HG02759 (cell line): Measurements from ENCODE around the gene RMDN2.
"Not testable (repeated sequence)": the region's sequence is repeated elsewhere in the genome, so short reads cannot be mapped to it uniquely, and the experiment has no call there.

Experiments
- ATAC-seq: cut with Tn5 transposase; IDR thresholded peaks from one replicate; pipeline ENCODE4 v1.9.1; 2021; ENCODE audit warnings: mild to moderate bottlenecking, moderate library complexity; ENCODE audit not compliant: unreplicated experiment

RMDN2 gene

DNA sequence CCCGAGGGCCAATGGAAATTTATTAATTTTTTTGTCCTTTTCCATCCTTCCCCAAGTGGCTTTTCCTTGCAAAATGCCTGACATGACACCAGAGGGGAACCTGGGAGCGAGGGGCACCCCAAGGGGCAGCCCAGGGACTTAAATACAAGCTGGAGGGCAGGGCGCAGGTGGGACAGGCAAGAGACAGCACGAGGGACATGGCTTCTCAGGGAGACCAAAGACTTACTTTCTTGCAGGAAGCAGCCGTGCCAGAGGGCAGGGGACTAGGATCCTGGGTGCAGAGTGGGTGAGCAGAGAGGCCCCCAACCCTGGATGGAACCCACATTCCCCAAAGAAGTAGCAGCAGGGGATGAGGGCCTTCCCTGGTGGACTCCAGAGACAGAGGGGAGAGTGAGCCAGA is 5.3 kb downstream of the RMDN2 start:
- not testable (repeated sequence) for ATAC-seq

DNA sequence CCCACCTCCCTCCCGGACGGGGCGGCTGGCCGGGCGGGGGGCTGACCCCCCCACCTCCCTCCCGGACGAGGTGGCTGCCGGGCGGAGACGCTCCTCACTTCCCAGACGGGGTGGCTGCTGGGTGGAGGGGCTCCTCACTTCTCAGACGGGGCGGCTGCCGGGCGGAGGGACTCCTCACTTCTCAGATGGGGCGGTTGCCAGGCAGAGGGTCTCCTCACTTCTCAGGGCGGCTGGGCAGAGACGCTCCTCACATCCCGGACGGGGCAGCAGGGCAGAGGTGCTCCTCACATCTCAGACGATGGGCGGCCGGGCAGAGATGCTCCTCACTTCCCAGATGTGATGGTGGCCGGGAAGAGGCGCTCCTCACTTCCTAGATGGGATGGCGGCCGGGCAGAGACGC is 7.8 kb downstream of the RMDN2 start:
- ATAC-seq = not testable (repeated sequence)

DNA sequence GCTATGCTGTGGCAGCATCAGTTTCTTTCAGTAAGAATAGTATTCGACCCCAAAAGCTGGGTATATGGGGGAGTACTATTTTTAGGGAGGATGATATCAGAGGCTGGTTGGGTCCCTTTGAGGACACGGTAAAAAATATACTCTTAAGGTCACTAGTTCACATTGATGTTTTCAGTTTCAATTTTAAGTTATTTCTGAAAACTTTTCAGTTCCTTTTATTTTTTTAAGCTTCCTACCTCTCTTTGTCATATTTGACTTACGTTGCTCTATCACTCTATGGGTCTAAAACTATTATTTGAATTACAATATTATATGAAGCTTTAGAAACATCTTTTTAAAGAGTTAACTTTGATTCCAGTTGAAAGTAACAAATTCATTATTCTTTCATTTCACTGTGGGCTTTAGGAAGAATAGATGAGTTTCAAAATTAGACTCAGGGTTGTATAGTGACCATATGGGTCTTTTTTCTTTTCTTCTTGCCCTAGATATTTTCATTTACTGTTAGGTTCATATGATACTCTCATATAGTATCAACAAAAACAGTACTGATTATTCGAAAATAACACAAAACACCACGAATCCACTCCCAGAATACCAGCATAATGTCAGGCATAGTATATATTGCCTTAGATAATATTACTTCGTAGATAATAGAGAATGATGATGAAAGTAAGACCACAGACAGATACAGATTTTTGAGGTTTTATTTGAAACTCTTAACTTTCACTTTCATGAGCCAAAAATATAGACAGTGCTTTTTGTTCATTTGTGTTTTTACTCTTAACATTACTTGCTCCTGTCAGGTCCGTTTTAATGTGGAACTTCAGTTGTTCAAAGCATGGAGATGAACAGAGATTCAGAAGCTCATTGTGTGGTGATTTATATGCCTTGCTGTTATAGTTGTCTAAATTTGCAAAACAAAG is 9.8 kb downstream of the RMDN2 start:
- peak; percentile 90 for ATAC-seq

DNA sequence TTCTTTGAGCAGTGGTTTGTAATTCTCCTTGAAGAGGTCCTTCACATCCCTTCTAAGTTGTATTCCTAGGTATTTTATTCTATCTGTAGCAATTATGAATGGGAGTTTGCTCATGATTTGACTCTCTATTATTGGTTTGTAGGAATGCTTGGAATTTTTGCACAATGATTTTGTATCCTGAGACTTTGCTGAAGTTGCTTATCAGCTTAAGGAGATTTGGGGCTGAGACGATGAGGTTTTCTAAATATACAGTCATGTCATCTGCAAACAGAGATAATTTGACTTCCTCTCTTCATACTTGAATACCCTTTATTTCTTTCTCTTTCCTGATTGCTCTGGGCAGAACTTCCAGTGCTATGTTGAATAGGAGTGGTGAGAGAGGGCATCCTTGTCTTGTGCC is 12.5 kb downstream of the RMDN2 start:
- ATAC-seq = not testable (repeated sequence)

DNA sequence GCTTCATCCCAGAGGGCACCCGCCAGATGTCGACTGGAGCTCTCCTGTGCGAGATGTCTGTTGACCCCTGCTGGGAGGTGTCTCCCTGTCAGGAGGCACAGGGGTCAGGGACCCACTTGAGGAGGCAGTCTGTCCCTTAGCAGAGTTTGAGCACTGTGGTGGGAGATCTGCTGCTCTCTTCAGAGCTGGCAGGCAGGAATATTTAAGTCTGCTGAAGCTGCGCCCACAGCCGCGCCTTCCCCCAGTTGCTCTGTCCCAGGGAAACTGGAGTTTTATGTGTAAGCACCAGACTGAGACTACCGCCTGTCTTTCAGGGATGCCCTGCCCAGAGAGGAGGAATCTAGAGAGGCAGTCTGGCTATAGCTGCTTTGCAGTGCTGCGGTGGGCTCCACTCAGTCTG is 16.2 kb downstream of the RMDN2 start:
- ATAC-seq = not testable (repeated sequence)

DNA sequence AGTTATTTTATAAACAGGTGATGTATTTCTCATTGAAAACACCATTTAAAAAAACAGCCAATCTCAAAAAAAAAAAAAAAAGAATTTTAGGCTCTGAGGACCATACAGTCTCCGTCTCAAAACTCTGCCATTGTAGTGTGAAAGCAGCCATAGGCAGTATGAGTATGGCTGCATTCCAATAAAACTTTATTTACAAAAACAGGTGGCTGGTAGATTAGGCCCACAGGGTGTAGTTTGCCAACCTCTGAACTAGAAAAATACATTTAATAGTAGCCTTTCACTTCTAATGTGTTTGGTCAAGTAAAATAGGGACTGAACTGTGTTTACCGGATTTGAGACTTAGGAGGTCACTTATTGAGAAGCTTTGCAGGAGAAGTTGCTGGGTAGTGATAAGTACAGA is 19.2 kb downstream of the RMDN2 start:
- no peak for ATAC-seq

DNA sequence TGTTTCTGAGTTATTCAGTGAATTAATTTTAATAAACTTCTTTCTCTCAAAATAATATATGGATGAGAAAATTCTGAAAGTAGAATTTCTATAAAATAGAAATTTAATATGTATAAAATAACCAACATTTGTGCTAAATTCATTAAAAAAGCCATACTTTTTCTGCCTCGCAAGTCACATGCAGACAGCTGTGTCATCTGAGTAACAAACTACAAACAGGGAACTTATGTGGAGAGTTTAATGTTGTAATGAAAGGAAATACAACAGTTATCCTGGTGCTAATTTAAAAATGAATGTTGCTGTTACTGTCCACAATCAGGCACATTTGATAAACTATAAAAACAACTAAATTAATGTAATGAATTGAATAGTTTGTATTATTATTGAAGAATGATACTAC is 22.2 kb downstream of the RMDN2 start:
- ATAC-seq = no peak

DNA sequence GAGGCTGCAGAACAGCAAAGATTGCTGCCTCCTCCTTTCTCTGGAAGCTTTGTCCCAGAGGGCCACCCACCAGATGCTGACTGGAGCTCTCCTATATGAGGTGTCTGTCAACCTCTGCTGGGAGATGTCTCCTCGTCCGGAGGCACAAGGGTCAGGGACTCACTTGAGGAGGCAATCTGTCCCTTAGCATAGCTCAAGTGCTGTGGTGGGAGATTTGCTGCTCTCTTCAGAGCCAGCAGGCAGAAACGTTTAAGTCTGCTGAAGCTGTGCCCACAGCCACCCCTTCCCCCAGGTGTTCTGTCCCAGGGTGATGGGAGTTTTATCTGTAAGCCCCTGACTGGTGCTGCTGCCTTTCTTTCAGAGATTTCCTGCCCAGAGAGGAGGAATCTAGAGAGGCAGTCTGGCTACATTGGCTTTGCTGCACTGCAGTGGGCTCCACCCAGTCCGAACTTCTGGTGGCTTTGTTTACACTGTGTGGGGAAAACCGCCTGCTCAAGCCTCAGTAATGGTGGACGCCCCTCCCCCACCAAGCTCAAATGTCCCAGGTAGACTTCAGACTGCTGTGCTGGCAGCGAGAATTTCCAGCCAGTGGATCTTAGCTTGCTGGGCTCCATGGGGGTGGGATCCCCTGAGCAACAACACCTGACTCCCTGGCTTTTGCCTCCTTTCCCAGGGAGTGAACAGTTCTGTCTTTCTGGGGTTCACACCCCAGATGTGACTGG is 37.1 kb downstream of the RMDN2 start:
- ATAC-seq = not testable (repeated sequence)

- not testable (repeated sequence) for ATAC-seq
Observed at GRCh38 chr2:37962740-37963121, 37.6 kb downstream of the RMDN2 start.

DNA sequence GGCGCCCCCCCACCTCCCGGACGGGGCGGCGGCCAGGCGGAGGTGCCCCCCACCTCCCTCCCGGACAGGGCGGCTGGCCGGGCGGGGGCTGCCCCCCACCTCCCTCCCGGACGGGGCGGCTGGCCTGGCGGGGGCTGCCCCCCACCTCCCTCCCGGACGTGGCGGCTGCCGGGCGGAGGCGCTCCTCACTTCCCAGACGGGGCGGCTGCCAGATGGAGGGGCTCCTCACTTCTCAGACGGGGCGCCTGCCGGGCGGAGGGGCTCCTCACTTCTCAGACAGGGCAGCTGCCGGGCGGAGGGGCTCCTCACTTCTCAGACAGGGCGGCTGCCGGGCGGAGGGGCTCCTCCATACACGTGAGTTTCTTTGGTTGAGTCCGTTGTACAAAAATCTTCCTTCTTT is 38.8 kb downstream of the RMDN2 start:
- not testable (repeated sequence) for ATAC-seq

DNA sequence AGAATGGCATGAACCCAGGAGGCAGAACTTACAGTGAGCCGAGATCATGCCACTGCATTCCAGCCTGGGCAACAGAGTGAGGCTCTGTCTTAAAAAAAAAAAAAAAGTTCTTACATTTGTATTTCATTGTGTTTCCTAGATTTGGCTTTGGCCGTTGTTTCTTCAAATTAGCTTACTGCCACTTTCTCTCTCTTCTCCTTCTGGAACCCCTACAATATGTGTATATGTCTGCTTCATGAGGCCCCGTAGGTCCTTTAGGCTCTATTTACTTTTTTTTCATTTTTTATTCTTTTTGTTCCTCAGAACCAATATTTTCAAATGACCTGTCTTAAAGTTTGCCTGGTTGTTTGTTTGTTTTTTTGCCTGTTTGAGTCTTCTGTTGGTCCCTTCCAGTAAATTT is 41.2 kb downstream of the RMDN2 start:
- ATAC-seq = no peak

DNA sequence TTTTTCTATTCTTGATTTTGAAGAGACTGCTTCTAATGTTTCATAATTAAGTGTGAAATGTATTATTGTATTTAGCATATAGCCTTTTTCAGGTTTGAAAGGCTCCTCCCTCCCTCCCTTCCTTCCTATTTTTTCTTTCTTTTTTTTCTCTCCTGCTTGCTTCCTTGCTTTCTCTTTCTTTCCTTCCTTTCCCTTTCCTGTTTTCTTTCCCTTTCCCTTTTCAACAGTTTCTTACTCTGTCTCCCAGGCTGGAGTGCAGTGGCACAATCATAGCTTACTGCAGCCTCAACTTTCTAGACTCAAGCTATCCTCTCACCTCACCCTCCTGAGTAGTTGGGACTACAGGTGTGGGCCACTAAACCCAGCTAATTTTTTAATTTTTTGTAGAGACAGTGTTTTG is 44.6 kb downstream of the RMDN2 start:
- no peak for ATAC-seq

GRCh38 chr2:37971971-37972370 is 46.9 kb downstream of the RMDN2 start:
- no peak for ATAC-seq

DNA sequence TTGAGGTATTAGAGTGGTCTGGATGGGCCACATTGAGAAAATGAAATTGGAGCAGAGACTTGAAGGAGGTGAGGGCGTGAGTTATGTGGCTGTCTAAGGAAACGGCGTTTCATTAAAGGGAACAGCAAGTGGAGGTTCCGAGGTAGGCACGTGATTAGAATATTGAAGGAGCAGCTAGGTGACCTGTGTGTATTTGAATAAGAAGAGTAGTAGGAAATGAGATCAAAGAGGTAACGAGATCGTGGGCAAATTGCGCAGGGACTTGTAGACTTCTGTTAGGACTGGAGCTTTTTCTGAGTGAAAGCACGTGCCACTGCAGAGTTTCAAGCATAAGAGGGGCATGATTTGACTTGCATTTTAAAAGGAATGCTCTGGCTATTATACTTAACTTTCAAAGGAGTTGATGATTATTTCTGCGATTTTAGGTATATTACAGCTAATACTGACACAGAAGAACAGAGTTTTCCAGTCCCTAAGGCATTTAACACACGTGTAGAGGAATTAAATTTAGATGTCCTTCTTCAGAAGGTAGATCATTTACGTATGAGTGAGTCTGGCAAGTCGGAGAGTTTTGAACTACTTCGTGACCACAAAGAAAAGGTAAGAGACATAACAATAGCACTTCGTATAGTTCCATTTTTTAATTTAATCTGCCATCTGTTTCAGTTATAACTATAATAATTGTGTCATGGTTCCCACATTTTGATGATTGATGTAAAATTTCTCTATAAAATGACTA is 48.7 kb downstream of the RMDN2 start:
- ATAC-seq = no peak

DNA sequence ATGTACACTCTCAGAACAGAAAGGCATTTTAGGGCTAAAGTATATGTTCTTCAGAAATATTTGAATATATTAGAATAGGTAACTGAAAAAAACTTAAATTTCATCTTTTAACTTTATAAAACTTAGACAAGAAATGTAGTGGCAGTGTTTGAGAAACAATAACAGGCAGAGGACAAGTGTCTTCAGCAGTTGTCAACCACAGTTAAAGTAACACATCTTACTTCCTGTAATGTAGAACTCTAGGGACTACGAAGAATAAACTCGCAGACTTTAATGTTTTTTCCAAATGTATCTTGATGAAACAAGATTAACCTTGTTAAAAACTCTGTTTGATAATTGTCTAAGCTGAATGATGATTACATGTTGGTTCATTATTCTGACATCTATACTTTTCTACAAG is 50.7 kb downstream of the RMDN2 start:
- no peak for ATAC-seq

DNA sequence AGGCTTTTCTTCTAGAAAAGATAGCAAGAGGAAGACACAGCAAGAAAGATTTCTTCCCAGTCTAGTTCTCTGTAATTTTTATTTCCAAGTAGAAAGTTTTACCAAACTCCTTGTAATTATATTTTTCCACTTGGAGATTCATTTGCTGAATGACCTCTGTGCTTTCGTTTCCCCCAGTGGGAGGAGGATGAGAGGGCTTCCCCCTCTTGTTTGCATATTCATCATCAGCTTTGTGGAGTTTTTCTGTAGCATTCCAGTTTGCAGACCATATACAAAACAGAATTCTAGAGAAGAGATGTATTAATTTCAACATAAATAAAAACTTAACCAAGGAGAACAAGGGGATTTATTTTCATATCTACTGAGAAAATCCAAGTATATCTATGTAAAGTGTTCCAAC is 51.3 kb downstream of the RMDN2 start:
- no peak for ATAC-seq

DNA sequence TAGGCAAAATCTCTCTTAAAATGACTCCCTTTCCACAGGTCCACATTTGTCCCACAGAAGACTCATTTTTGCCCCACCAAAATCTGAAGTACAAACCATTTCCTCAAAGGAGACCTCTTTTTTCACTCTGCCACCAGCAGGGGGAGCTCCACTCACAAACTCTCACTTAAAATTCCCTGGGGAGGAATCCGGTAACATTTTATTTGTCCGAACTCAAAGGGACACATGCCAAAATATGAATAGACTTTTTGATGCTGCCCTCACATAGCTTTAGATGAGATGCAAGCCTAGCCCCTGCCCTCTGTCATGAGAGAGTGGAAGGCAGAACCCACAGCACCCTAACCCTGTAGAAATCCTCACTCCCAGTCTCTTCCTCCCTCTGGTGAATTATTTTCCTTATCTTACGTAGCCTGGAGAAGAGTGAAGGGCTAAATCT is 57.1 kb downstream of the RMDN2 start:
- no peak for ATAC-seq

- ATAC-seq = no peak
Observed at GRCh38 chr2:37982847-37983246, 57.8 kb downstream of the RMDN2 start.

GRCh38 chr2:37983719-37984118 is 58.6 kb downstream of the RMDN2 start:
- ATAC-seq = no peak

DNA sequence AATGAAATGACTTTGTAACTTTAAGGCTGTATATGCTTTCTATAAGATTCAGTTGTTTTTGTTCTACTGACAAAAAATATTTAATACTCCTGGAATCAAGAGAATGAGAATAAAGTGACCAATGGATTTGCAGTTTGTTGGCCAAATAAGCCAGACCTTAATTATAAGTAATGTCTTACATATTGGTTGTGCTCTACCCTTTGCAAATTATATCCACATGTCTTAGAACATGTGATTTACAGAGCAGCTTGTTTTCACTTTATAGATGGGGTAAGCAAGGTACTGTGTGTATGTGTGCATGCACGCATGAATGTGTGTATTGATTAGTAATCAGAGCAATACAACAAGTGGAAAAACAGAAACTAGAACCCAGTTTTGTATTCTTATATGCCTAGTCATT is 59.1 kb downstream of the RMDN2 start:
- ATAC-seq = no peak

DNA sequence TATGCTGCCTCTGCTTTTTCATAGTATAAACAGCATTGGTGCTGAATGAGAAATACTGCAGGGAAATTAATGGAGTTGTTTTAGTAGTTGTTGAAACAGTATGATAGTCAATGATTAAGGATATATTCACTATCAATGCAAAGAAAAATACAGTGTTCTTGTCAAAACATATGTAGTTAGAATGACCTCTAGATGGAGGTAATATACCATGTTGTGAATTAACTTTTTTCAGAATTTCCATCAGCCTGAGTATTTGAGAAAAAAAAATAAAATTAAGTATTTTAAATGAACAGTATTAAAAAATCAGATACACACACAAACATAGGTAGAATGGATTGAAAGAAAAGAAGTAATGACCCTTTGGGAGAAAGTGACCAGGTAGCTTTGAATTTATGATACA is 59.5 kb downstream of the RMDN2 start:
- ATAC-seq = no peak
